Left colon (tissue), 2 donors: ENCODE measurements around the gene APOB. TPM values are rescaled to one million over a fixed set of nuclear protein-coding genes. Genes with fewer than 3 reads are reported as not detected.

Source experiments
- ATAC-seq: fragments of 200-7000 bp; cut with Tn5 transposase; one replicate; pipeline ENCODE4 v1.9.1; 2020; ENCODE audit warnings: mild to moderate bottlenecking, moderate library complexity
- DNase-seq, 2 donors: peaks; one replicate each; pipeline ENCODE4 v3.0.0-alpha.2; 2020
- intact Hi-C, 2 donors: fragments of 100-400 bp; cut with DNase I in 1 of 2; cut with micrococcal nuclease in 1 of 2; formaldehyde crosslinking; loops; one replicate each; pipeline versions ENCODE4 v1.11.2 to v1.14.0; 2022; cut with DNase I, micrococcal nuclease
- total RNA-seq, 2 donors: library from RNA; stranded (reverse); fragmentation: NEBNext Ultra II Directional; extraction: Animal tissue kit (Norgen Biotek cat#: 25700); gene quantifications; one replicate each; pipeline ENCODE4 v1.2.1, GENCODE V29; 2021
- donor health status: DM: no; HTN: no; CAD: no.
- donor health status: DM: yes; HTN: yes; CAD: no.

Gene APOB
- total RNA-seq, 2 donors from 2014 or later = 0.24 to 0.50 TPM

- DNase-seq (no peak), ATAC-seq (no peak)
- intact Hi-C loops = no loop called here
Observed at GRCh38 chr2:21054011-21054410, 10.1 kb upstream of the APOB start.

GRCh38 chr2:21052044-21052443, 8.2 kb upstream of the APOB start:
- intact Hi-C loops = no loop called here
- DNase-seq (no peak), ATAC-seq (no peak)

- ATAC-seq (no peak), DNase-seq (no peak)
- intact Hi-C loops = no loop called here
Observed at GRCh38 chr2:21050164-21050563, 6.3 kb upstream of the APOB start.

GRCh38 chr2:21047141-21048009, 3.5 kb upstream of the APOB start:
- DNase-seq = peak in 1 of 2 donors; percentile 12
- ATAC-seq = peak; percentile 47

GRCh38 chr2:21046506-21046905, 2.6 kb upstream of the APOB start:
- ATAC-seq (no peak), DNase-seq (no peak)
- intact Hi-C loops = no loop called here

More at GRCh38 chr2:21047141-21048009, 3.5 kb upstream of the APOB start:
- intact Hi-C loops = no loop called here

- intact Hi-C loops = loop anchor here in 1 of 2 donors (5.0 kb wide), 1 partner anchor 272 kb away; no protein-coding TSS in a partner anchor
- DNase-seq (no peak), ATAC-seq (no peak)
Observed at GRCh38 chr2:21044694-21045371, 960 bp upstream of the APOB start.

- ATAC-seq (peak; percentile 67), DNase-seq (peak in 1 of 2 donors; percentile 64)
- intact Hi-C loops = loop anchor here in 1 of 2 donors (5.0 kb wide), 1 partner anchor 274 kb away; no protein-coding TSS in a partner anchor
Observed at GRCh38 chr2:21042958-21043743, 722 bp downstream of the APOB start.

- intact Hi-C loops = loop anchor here in 1 of 2 donors (5.0 kb wide), 1 partner anchor 275 kb away; no protein-coding TSS in a partner anchor
- no peak for DNase-seq
Observed at GRCh38 chr2:21042708-21042957, 1.2 kb downstream of the APOB start.

GRCh38 chr2:21041943-21042707, 1.7 kb downstream of the APOB start:
- DNase-seq = no peak
- ATAC-seq = no peak

More at GRCh38 chr2:21042708-21042957, 1.2 kb downstream of the APOB start:
- no peak for ATAC-seq

GRCh38 chr2:21041462-21041861, 2.4 kb downstream of the APOB start:
- DNase-seq (no peak), ATAC-seq (no peak)
- intact Hi-C loops = loop anchor here in 1 of 2 donors (5.0 kb wide), 1 partner anchor 276 kb away; no protein-coding TSS in a partner anchor

More at GRCh38 chr2:21041943-21042707, 1.7 kb downstream of the APOB start:
- intact Hi-C loops = loop anchor here in 1 of 2 donors (5.0 kb wide), 1 partner anchor 275 kb away; no protein-coding TSS in a partner anchor

GRCh38 chr2:21040468-21041377, 3.1 kb downstream of the APOB start:
- ATAC-seq (no peak), DNase-seq (no peak)
- intact Hi-C loops = loop anchor here in 1 of 2 donors (5.0 kb wide), 1 partner anchor 277 kb away; no protein-coding TSS in a partner anchor

GRCh38 chr2:21039979-21040467, 3.9 kb downstream of the APOB start:
- ATAC-seq = no peak

GRCh38 chr2:21039080-21039556, 4.8 kb downstream of the APOB start:
- DNase-seq = no peak
- intact Hi-C loops = no loop called here
- ATAC-seq = no peak

More at GRCh38 chr2:21039979-21040467, 3.9 kb downstream of the APOB start:
- no peak for DNase-seq
- intact Hi-C loops = loop anchor here in 1 of 2 donors (5.0 kb wide), 1 partner anchor 277 kb away; no protein-coding TSS in a partner anchor

- intact Hi-C loops = no loop called here
- no peak for DNase-seq
- no peak for ATAC-seq
Observed at GRCh38 chr2:21038403-21039073, 5.3 kb downstream of the APOB start.

- intact Hi-C loops = no loop called here
- ATAC-seq (no peak), DNase-seq (no peak)
Observed at GRCh38 chr2:21037671-21038108, 6.2 kb downstream of the APOB start.
